Measurements from ENCODE around the gene TLCD2.
"Not testable (repeated sequence)": the region's sequence is repeated elsewhere in the genome, so short reads cannot be mapped to it uniquely, and the experiment has no call there.

The TLCD2 gene

GRCh38 chr17:1684378-1685189 is 25.6 kb downstream of the TLCD2 start, which contains the start of gene PRPF8:
PRPF8 (minus strand) TSS chr17:1684867; CDS start chr17:1684571, 296 bp downstream.
- DNase-seq = peak; percentile 98

- DNase-seq = no peak
These were observed 26.7 kb downstream of the TLCD2 start for GRCh38 chr17:1683459-1683858.

GRCh38 chr17:1676401-1676800 is 33.8 kb downstream of the TLCD2 start:
- no peak for DNase-seq

GRCh38 chr17:1673041-1673785 is 37.0 kb downstream of the TLCD2 start:
- DNase-seq = no peak

- DNase-seq = not testable (repeated sequence)
These were observed 46.2 kb downstream of the TLCD2 start for GRCh38 chr17:1663934-1664333.

GRCh38 chr17:1661045-1661444 is 49.1 kb downstream of the TLCD2 start:
- no peak for DNase-seq

GRCh38 chr17:1658100-1658499 is 52.1 kb downstream of the TLCD2 start:
- no peak for DNase-seq

GRCh38 chr17:1653735-1654134 is 56.4 kb downstream of the TLCD2 start:
- no peak for DNase-seq

- DNase-seq = not testable (repeated sequence)
These were observed 57.4 kb downstream of the TLCD2 start for GRCh38 chr17:1652794-1653193.
